CD4-positive, alpha-beta T cell treated with Interleukin-6 for 4 hours (primary cell): Measurements from ENCODE around the gene NKTR.
A peak's percentile ranks its signal among the peaks of the same experiment; 100 is the strongest.

ENCODE experiments used
- DNase-seq: peaks from one replicate; pipeline ENCODE4 v3.0.0-alpha.2; 2020; ENCODE audit warnings: mixed read lengths

NKTR gene

DNA sequence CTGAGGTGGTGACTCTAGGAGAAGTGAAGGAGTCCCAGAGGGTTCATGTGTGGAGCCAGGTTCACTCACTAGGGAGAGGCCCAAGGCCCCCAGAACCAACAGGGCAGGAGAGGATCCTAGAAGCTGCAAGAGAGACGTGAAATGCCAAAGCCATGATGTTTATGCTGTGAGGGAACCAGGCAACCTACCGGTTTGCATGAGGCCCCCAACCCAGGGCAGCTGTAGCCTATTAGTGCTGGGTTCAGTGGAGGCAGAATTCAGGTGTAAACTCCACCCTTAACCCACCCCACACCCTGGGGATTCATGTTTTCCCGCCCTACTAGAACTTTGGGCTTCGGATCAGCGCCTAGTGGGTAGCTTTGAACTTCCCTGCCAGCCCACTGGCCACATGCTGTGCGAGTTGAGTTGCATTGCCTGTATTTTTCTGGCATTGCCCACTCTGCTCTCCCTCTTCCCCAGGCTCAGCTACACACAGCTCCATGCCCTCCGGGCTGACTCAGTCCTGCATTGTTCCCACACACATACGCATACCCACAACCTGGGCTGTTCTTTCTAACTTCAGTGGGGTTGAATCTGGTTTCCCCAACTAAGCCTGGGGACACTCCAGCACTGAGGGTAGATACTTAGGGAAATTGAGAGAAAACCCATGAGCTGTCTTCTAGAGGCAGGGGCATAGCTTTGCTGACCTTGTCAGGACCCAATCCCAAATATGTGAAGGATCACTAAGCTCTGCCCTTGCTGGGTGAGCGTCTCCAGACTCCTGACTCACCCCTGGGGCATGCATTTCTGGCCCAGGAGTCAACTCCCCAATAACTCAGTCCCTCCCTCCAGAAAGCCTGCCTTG, 51.0 kb downstream of the NKTR start:
- DNase-seq, result no peak

DNA sequence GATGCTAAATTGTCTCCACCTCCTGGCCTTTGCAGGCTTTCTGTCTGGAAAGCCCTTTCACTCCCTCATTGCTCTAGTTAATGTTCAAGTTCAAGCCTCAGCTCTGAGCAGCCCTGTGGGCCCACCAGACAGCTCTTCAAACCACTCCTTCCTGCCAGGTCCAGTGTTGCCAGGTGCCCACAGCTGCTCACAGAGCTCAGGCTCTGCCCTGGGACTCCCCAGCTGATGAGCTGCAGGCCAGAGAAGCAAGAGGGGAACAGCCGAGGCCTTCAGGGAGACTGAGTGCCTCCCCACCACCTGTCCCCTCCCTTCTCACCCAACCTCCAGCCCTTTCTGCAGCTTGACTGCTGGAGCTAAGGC, 51.7 kb downstream of the NKTR start:
- DNase-seq, result no peak

DNA sequence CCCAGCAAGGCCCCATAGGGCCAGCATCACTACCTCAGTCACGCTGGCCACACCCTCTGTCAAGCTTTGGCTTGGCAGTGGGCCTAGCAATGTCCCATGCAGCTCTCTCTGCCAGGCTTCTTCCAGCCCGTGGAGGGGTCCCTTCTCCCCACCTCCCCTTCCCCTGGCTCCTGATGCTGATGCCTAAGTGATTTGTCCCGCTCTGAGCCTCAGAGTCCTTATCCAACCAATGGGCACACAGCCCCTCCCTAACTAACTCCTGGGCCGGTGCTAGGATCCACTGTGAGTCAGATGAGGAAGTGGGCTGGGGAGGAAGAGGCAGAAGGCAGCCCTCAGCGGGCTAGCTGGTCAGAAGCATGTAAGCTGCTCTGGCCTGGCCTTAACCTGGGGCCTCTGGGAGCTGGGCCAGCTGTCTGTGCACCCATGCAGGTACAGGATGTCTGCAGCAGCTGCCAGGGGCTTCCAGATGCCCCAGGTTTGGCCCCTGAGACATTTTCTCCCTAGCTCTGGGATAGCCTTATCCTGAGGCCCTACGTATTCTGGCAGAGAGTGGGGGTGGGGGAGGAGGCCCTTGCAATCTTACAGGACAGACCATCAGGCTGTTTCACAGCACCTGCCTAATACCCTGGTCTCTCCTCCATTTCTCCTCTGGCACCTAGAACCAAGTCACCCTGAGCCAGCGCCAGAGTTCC, 52.3 kb downstream of the NKTR start:
- no peak for DNase-seq

DNA sequence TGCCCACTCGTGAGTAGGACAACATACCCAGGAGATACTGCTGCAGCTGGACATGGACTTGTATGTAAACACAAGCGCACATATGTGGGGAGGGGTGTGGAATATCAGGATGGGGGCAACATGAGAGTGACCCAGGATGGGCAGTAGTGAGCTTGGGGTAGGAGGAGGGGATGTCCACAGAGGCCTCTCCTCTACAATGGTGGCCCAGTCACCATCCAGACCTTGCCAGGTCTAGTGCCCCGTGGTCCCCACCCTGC, 52.7 kb downstream of the NKTR start:
- DNase-seq, result no peak

DNA sequence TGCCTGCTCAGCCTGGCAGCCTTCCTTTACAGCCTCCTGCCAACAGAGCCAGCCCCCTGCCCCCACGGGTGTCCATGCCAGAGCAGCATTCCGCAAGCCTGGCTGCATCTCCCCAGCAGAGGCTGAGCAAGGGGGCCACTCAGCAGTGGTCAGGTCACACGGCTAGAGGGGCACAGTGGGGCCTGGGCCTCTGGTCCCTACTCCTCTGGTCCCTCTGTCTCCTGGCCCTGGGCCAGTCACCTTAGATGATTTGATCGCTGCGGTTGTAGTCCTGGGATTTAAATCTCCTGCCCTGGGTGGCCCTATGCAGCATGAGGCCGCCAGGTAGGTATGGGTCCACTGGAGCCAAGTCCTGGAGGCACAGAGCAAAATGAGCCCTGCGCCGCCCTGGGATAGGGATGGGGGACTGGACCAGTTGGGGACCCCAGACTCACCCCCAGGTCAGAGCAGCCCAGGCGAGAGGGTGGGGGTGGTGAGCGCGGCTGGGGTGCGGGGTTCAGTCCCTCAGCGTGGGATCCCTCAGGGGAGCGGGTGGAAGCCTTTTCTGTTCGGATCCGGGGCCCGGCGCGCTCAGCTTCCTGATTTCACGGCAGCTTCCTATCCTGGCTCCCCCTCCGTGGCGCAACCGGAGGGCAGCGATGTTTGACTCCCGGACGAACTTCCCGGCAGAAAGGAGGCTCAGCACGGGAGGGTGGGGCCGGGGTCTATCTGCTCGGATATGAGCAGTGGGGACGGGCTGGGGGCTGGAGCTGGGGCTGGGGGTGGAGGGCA, 53.3 kb downstream of the NKTR start, which contains the start of gene ZBTB47:
ZBTB47 (plus strand) TSS at position 138 of the 771 bp plus-strand sequence. CDS start 4,659 bp downstream, outside the sequence.
- peak; percentile 41 for DNase-seq

DNA sequence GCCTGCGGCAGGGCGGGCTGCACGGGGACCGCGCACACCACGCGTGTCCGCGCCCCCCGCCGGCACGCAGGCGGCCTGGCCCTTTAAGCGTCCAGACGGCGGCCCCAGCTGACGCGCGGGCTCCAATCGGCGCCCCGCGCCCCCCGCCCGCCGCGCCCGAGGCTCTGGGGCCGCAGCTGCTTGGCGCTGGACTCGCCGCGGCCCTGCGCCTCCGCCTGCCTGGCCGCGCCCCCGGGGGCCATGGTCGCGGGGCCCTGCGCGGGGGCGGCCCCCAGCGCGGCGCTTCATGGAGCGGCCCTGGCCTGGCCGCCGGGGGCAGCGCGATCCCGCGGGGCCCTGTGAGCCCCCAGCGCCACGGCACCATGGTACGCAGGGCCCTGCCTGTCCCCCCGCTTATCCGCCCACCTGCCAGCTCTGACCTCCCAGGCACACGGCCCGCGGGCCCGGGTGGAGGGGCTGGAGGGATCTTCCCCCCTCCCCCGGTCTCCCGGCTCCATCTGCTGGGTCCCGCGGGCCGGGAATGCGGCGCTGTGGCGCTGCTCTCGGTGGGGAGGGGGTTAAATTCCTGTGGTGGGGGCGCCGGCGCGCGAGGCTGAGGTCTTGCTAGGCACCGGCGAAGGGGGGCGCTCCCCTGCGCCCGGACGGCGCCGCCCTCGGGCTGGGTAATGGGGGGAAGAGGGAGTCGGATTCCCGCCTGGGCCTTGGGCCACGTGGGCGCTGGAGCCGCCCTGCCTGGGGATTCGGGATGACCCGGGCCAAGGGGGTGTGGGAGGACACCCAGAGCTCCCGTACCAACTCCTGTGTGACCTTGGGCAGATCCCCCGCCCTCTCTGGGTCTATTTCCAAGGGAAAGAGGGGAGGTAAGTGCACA, 54.1 kb downstream of the NKTR start:
- no peak for DNase-seq

DNA sequence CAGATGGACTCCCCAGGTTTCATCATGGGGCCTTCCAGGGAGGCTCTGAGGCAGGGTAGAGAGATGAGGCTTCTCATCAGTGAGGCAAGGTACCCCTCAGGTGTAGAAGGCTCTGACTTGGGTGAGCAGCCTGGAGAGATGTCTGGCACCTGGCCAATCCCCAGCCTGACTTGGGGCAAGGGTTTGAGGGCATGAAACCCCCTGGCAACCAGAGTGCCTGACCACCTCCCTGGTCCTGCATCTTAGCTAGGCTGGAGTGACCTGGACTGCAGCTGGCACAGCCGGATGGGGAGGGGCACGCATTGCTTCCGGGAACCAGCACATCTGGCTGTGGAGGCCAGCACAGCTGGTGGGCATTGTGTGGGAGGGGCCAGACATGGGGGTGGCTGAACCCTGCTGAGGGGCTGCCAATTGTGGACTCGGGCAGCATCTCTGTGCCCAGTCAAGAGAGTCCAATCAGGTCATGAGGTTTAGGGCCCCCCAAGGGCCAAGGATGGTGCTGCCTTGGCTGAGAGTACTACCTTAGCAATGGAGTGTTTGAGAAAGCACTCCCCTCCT, 54.9 kb downstream of the NKTR start:
- peak; percentile 21 for DNase-seq

DNA sequence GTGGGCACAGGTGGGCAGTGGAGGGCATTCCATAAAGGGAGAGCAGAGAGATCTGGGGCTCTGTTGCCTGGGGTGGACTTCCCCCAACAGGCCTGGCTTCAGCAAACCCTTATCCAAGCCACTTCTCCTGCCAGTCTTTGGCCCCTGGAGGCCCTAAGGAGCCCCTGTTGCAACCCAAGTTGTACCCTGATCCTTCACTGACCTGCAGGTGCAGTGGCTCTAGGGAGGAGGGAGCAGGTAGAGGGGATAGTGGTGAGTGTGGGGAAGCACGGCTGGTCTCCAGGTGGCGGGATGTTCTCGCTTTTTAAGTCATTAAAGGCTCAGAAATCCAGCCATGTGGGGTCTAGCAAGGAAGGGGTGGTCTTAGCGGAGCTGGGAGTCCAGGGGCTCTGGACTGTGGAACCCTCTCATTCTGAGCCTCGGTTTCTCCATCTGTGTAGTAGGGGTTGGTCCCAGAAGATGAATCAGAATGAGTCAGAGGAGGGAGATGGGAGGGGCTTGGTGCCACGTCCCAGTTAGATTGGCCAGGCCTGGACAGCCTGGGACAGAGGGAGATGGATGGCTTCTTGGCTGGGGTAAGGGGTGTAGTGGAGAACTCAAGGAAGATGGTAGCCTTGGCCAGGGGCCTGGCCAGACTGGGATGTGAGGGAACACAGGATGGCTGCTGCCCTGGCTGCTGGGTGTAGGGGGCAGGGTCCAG, 55.6 kb downstream of the NKTR start:
- DNase-seq, result no peak

DNA sequence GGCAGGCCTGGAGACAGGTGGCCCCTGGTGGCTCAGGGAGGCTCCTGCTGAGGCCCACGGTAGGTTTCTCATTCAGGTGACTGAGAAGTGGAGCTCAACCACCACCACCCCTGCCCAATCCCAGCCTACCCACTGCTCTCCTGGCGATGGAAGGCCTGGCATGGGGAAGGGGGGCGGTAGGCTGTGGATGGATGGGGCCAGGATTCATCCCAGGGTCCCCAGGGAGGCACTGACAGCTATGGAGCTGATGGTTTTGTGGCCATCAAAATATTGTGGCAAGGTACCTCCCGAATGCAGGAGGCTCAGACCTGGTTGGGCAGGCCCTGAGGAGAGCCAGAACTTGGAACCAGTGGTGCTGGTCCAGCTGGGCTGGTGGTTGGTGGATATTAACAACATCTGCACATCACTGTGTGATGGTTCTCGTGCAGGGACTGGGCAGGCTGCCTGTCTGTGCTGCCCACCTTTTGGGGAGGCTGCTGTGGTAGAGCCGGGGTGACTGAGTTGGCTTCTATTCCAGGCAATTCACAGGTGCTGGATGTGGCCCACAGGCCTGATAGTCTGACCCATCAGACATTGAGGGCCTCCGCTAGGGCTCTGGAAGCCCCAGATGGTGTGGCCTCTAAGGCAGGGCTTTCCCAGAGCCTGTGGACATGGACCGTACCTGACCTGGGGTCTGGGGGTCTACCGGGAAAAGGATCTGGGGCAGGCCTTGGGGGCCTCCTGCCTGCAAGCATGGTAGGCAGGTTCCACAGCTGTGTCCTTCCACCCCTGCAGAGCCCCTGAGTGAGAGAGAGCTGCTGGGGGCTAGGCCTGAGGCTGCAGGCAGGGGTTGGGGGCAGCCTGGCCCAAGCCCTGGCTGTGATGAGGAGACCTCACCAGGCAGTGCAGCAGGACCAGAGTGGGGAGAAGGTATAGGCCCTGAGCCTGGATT, 56.5 kb downstream of the NKTR start:
- DNase-seq, result no peak

DNA sequence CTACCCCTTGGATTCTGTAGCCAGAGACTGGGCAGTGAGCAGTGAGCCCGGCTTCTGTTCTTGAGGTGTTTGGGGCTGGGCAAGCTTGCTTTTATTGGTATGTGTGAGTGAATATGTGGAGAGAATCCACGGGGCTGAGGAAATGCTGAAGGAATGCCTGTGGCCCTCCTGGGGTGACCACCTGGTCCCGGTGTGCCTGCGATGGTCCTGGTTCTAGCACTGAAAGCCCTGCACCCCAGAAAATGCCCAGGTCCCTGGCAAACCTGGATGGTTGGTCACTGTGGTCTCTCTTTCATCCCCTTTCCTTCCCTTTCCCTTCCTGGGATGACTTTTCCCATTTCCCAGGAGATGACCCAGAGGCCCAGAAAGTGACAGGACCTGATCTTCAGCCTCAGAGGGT, 57.2 kb downstream of the NKTR start:
- DNase-seq, result no peak

DNA sequence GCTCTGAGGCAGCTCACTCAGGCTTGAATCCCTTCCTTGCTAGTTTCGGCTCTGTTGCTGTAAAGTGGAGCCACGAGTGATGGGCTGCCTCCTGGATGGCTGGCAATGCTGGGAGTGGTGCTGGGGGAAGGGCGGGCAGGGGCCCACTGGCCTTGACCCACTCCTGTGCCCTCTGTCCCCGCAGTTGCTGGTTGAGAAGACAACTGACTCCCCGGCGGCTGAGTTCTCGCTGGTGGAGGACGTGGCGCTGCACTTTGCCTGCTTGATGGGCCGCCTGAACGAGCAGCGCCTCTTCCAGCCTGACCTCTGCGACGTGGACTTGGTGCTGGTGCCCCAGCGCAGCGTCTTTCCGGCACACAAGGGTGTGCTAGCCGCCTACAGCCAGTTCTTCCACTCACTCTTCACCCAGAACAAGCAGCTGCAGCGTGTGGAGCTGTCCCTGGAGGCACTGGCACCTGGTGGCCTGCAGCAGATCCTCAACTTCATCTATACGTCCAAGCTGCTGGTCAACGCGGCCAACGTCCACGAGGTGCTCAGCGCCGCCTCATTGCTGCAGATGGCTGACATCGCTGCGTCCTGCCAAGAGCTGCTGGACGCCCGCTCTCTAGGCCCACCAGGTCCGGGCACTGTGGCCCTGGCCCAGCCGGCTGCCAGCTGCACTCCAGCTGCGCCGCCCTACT, 57.7 kb downstream of the NKTR start:
- no peak for DNase-seq

DNA sequence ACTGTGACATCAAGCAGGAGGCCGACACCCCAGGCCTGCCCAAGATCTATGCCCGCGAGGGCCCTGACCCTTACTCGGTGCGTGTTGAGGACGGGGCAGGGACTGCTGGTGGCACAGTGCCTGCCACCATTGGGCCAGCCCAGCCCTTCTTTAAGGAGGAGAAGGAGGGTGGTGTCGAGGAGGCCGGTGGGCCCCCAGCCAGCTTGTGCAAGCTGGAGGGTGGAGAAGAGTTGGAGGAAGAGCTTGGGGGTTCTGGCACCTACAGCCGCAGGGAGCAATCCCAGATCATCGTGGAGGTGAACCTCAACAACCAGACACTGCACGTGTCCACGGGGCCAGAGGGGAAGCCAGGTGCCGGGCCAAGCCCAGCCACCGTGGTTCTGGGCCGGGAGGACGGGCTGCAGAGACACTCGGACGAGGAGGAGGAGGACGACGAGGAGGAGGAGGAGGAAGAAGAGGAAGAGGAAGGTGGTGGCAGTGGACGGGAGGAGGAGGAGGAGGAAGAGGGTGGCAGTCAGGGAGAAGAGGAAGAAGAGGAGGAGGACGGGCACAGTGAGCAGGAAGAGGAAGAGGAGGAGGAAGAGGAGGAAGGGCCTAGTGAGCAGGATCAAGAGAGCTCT, 58.4 kb downstream of the NKTR start:
- no peak for DNase-seq

DNA sequence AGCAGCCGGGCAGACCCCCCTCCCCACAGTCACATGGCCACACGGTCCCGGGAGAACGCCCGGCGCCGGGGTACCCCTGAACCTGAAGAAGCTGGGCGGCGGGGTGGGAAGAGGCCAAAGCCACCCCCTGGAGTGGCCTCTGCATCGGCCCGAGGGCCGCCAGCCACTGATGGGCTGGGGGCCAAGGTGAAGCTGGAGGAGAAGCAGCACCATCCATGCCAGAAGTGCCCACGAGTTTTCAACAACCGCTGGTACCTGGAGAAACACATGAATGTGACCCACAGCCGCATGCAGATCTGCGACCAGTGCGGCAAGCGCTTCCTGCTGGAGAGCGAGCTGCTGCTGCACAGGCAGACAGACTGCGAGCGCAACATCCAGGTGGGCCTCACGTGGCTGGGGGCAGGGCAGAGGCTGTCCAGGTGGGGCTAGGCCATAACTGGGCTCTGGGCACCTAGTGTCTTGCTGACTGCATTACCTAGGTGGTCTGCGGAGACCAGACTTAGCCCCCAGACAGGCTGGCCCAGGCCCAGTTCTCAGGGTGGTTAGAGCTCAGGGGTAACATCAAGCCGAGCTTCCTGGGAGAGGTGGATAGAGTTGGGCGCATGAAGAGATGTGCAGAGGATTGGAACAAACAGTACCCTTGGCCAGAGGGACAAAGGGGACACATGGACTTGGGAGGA, 59.1 kb downstream of the NKTR start:
- DNase-seq, result no peak

DNA sequence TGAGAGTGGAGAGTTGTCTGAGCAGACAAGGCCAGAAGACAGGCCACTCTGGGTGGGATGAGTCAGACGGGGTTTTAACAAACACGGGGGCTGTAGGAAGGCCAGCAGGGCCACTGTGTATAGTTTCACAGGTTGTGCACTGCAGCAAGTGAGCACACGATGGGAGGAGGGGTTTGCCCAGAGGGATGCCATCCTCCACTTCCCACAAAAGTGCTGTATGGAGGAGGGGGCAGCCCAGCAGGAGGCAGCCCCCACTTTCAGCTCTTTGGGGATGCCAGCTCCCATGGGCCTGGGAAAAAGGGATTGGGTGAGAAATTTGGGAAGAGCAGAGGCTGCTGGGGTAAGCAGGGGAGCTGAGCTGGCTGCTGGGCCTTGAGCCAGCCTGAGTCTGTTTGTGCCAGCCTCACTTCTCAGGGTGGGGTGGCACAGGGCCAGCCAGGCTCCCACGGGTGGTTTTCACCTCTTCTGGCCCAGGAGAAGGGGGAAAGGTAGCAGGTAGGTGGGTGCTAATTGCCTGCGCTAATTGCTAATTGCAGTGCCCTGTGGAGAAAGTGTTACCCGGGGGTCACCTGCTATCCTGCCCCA, 59.7 kb downstream of the NKTR start:
- DNase-seq, result no peak

DNA sequence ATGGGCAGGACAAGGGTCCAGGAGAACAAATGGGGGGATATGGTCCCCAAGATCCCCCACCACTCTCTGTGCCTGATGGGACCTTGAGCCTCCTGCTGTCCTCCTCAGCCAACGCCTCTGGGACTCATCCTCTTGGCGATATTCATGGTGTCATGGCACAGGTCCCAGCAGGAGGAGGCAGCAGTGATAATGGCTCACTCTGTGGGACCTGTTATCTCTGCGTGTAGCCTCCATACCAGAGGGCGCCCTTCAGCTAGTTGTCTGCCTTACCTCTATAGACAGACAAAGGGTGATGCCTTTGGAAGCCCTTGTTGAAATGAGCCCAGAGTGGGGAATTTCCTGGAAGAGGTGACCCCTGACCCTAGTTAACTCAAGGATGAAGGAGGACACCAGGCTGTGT, 60.4 kb downstream of the NKTR start:
- no peak for DNase-seq

DNA sequence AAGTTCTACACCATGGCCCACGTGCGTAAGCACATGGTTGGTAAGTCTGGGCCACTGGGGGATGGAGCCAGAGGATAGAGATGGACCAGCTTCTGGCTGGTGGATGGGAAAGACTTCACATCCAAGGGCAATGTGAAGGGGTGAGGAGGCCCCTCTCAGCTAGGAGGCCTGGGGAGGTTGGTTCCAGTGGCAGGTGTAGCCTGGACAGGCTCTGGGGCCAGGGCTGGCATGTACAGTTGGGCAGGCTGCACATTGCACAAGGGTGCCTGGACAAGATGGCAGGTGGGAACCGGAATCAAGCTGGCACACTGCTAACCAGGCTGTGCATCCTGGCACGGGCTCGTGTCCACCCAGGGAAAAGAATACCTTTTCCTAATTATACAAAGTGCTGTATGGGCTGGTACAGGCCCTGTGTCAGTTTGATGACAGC, 61.1 kb downstream of the NKTR start:
- DNase-seq, result no peak

DNA sequence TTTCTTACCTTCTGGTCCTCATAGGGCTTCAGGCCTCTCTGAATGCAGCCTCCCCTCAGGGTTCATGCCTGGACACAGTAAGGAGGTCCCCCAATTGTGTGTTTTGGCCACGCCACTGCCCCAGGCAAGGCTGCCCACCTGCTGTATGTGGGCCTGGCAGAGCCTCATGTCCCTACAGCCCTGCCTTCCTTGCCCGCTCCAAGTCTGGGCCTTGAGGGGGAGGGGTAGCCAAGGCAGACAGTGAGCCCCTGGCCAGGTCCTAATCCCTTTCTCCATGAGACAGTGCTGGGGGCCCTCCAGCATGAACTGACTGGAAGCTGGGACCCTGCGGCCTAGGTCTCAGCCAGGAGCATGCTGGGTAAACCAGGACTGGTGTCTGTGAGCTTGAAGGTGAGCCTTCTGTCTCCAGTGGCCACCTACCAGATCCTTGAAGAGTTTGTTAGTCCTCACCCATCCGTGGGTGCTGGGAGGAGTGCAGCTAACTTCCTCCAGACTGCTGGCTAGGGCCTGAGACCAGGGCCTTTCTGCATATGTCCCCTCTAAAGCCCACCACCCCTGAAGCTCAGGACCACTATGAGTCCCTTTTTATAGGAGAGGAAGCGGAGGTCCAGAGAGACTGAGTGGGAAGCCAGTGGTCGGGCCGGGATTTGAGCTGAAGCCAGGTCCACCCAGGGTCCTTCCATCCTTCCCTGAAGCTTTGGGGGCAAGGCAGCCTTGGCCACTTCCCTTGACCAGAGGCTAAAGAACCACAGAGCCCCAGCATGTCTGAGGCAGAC, 61.7 kb downstream of the NKTR start:
- DNase-seq, result no peak
